GM08714 (cell line): Measurements from ENCODE around the gene EML2.
A peak's percentile ranks its signal among the peaks of the same experiment; 100 is the strongest.
"Not testable (repeated sequence)": the region's sequence is repeated elsewhere in the genome, so short reads cannot be mapped to it uniquely, and the experiment has no call there.

ENCODE experiments used
- H3K4me3 ChIP-seq: fragments of 200-500 bp; sonication (Bioruptor generic); 2 replicates; pipeline ENCODE4 v1.5.1; 2014; ENCODE audit warnings: mild to moderate bottlenecking, low read length, inconsistent platforms
- ZNF274 ChIP-seq: IDR thresholded peaks from 2 replicates; pipeline ENCODE4 v1.6.1; 2012; ENCODE audit warnings: mild to moderate bottlenecking, low read depth, low read length

The EML2 gene

GRCh38 chr19:45641274-45642105 lies 2.3 kb upstream of the EML2 start:
- no peak for TF ChIP-seq ZNF274
- peak overlapping the region; percentile 60; the same call in 1 of the 2 replicates for H3K4me3 ChIP-seq

GRCh38 chr19:45640849-45641273 lies 1.7 kb upstream of the EML2 start:
- TF ChIP-seq ZNF274, result no peak
- peak overlapping the region; percentile 26; the same call in 1 of the 2 replicates for H3K4me3 ChIP-seq

- H3K4me3 ChIP-seq, result peak overlapping the region; percentile 73; the same call in 1 of the 2 replicates
- no peak for TF ChIP-seq ZNF274
Observed at GRCh38 chr19:45637890-45638667, 1.1 kb downstream of the EML2 start.

GRCh38 chr19:45636902-45637301 lies 2.3 kb downstream of the EML2 start:
- no peak overlapping the region for H3K4me3 ChIP-seq
- TF ChIP-seq ZNF274, result no peak

GRCh38 chr19:45636275-45636674 lies 2.9 kb downstream of the EML2 start:
- no peak overlapping the region for H3K4me3 ChIP-seq
- no peak for TF ChIP-seq ZNF274

GRCh38 chr19:45632468-45633196 lies 6.6 kb downstream of the EML2 start:
- H3K4me3 ChIP-seq, result no peak overlapping the region
- TF ChIP-seq ZNF274, result no peak

GRCh38 chr19:45630463-45630862 lies 8.7 kb downstream of the EML2 start:
- H3K4me3 ChIP-seq, result no peak overlapping the region
- no peak for TF ChIP-seq ZNF274

- TF ChIP-seq ZNF274, result no peak
- H3K4me3 ChIP-seq, result no peak overlapping the region
Observed at GRCh38 chr19:45629704-45630103, 9.5 kb downstream of the EML2 start.

- not testable (repeated sequence) for H3K4me3 ChIP-seq
Observed at GRCh38 chr19:45628219-45628618, 11.0 kb downstream of the EML2 start.

GRCh38 chr19:45623984-45624383 lies 15.2 kb downstream of the EML2 start:
- no peak for TF ChIP-seq ZNF274
- no peak overlapping the region for H3K4me3 ChIP-seq

GRCh38 chr19:45621976-45622503 lies 17.2 kb downstream of the EML2 start:
- H3K4me3 ChIP-seq, result no peak overlapping the region
- TF ChIP-seq ZNF274, result no peak

- no peak for TF ChIP-seq ZNF274
- no peak overlapping the region for H3K4me3 ChIP-seq
Observed at GRCh38 chr19:45621389-45621788, 17.8 kb downstream of the EML2 start.

GRCh38 chr19:45616704-45617017 lies 22.5 kb downstream of the EML2 start:
- no peak overlapping the region for H3K4me3 ChIP-seq
- TF ChIP-seq ZNF274, result no peak
